ENCODE data around the gene PLEKHG7.

DNA sequence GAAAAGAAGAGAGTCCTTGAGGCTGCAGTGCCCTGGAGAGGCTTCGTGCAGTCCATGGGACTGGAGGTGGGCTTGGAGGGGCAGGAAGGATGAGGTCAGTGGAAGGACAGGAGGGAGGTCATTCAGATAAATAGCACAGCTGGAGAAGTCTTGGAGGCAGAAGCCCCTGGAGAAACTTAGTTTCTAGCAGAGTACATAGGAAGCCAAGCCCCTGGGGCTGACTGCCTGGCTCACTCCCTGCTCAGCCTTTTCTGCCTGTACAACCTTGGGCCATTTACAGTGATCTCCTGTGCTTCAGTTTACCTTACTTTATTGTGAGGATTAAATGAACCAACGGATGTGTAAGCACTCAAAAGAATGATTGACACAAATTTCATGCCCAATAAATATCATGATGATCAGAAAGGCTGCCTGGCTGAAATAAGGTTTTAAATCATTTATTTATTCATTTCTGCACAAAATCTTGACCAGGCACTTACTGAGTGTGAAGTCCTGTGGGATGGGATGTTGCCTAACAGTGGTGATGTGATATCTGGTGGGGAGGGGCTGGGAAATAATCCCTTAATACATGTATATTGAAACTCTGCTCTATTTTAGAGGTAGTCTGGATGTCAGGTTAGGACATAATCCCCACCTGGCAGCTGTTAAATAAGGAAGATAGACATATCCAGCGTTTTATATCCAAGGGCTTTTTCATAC, 54.3 kb downstream of the PLEKHG7 start:
- TF ChIP-seq, protein P1, sequence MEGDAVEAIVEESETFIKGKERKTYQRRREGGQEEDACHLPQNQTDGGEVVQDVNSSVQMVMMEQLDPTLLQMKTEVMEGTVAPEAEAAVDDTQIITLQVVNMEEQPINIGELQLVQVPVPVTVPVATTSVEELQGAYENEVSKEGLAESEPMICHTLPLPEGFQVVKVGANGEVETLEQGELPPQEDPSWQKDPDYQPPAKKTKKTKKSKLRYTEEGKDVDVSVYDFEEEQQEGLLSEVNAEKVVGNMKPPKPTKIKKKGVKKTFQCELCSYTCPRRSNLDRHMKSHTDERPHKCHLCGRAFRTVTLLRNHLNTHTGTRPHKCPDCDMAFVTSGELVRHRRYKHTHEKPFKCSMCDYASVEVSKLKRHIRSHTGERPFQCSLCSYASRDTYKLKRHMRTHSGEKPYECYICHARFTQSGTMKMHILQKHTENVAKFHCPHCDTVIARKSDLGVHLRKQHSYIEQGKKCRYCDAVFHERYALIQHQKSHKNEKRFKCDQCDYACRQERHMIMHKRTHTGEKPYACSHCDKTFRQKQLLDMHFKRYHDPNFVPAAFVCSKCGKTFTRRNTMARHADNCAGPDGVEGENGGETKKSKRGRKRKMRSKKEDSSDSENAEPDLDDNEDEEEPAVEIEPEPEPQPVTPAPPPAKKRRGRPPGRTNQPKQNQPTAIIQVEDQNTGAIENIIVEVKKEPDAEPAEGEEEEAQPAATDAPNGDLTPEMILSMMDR (IDR thresholded peaks at IDR 0.05): no peak
- no peak for TF ChIP-seq POLR2A (IDR thresholded peaks at IDR 0.05)

Data from Peyer's patch (tissue), 4 donors.